NCI-H510A (cell line): ENCODE data around the gene SNRNP70.
"Not testable (repeated sequence)": the region's sequence is repeated elsewhere in the genome, so short reads cannot be mapped to it uniquely, and the experiment has no call there.

Source experiments
- DNase-seq: peaks from one replicate; lab custom pipeline; 2025; lab: John Stamatoyannopoulos, UW

Gene SNRNP70

GRCh38 chr19:49085020-49085867, at the start of gene SNRNP70:
TSS of gene SNRNP70 (plus strand) at chr19:49085451. CDS start at chr19:49086415, 964 bp downstream.
- DNase-seq = peak; percentile 99

GRCh38 chr19:49036815-49037214, 48.4 kb upstream of the SNRNP70 start, which contains the start of gene CGB1:
TSS of gene CGB1 (minus strand) at chr19:49036895. CDS start at chr19:49036711, 184 bp downstream.
- not testable (repeated sequence) for DNase-seq

- not testable (repeated sequence) for DNase-seq
These were observed 47.1 kb upstream of the SNRNP70 start for GRCh38 chr19:49038111-49038510.

- DNase-seq = not testable (repeated sequence)
These were observed 46.5 kb upstream of the SNRNP70 start for GRCh38 chr19:49038557-49039276.

- DNase-seq = not testable (repeated sequence)
These were observed 45.5 kb upstream of the SNRNP70 start for GRCh38 chr19:49039736-49040135.

- DNase-seq = no peak
These were observed 43.1 kb upstream of the SNRNP70 start for GRCh38 chr19:49042177-49042576.

GRCh38 chr19:49042666-49043065, 42.6 kb upstream of the SNRNP70 start:
- DNase-seq = not testable (repeated sequence)

- DNase-seq = not testable (repeated sequence)
These were observed 41.7 kb upstream of the SNRNP70 start, which contains the start of gene CGB5 for GRCh38 chr19:49043548-49043947. TSS of gene CGB5 (plus strand) at chr19:49043848. CDS start at chr19:49044210, 362 bp downstream.

GRCh38 chr19:49049011-49049410, 36.2 kb upstream of the SNRNP70 start, which contains the start of gene CGB8:
TSS of gene CGB8 (minus strand) at chr19:49049111. CDS start at chr19:49048739, 372 bp downstream.
- DNase-seq = not testable (repeated sequence)

GRCh38 chr19:49049834-49050233, 35.4 kb upstream of the SNRNP70 start:
- DNase-seq = not testable (repeated sequence)

- DNase-seq = not testable (repeated sequence)
These were observed 34.7 kb upstream of the SNRNP70 start for GRCh38 chr19:49050376-49051033.

GRCh38 chr19:49056101-49056901, 28.9 kb upstream of the SNRNP70 start:
- DNase-seq = no peak

- not testable (repeated sequence) for DNase-seq
These were observed 28.2 kb upstream of the SNRNP70 start for GRCh38 chr19:49056902-49057596.

- no peak for DNase-seq
These were observed 27.5 kb upstream of the SNRNP70 start, which contains the start of gene CGB7 for GRCh38 chr19:49057636-49058234. TSS of gene CGB7 (minus strand) at chr19:49057749. CDS start at chr19:49055375, 2,374 bp downstream.

- no peak for DNase-seq
These were observed 26.7 kb upstream of the SNRNP70 start for GRCh38 chr19:49058562-49058961.

GRCh38 chr19:49059053-49059452, 26.2 kb upstream of the SNRNP70 start:
- no peak for DNase-seq

- no peak for DNase-seq
These were observed 24.3 kb upstream of the SNRNP70 start for GRCh38 chr19:49061000-49061399.

GRCh38 chr19:49061445-49061844, 23.8 kb upstream of the SNRNP70 start:
- no peak for DNase-seq

- no peak for DNase-seq
These were observed 21.1 kb upstream of the SNRNP70 start for GRCh38 chr19:49064029-49064629.
